CD4-positive, alpha-beta T cell treated with Interleukin-1 beta for 1 hour (primary cell): Measurements from ENCODE around the gene OVAAL.

Source experiments
- DNase-seq, 2 donors: peaks; one replicate each; pipeline ENCODE4 v3.0.0-alpha.2; 2020 to 2022

The OVAAL gene

DNA sequence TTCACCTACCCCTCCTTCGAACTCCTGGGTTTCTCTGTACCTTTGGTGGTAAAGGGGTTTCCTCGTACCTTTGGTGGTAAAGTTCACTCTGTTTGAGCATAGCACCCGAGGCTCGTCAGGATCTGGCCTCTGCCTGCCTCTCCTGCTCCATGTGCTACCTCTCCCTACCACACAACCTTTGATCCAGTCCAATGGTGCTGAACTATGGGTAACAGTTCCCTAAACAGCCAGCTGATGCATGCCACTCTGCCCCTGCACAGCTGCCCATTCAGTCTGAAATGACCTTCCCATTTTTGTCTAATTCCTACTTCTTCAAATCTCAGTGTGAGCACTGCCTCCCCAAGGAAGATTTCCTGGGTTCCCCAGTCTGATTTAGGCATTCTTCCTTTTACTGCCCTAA lies 14.0 kb downstream of the OVAAL start:
- no peak for DNase-seq

DNA sequence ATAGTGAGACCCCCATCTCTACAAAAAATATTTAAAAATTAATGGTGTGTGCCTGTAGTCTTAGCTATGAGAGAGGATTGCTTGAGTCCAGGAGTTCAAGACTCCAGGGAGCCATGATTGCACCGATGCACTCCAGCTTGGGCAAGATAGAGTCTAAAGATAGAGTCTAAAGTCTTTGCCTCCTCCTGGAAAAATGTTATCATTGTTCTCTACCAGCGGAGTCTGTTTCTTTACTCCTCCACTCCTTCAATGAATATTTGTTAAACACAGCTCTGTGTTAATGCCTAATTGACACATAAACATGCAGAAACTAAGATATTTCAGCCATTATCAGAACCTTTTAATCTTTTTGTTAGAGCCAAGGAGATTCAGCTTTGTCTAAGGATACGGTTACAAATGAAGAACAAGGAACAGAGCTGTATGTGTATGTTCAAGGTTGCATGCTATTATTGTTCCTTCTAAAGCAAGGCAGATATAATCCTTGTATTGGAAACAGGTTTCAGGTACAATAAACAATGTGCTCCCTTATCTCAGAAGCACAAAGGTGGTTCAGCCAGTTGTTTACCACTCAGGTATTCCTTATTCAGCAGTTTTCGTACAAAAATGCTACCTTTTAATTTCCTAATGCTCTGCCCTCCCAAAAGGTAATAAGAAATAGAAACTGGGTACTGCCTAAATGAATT lies 15.4 kb downstream of the OVAAL start:
- no peak for DNase-seq

DNA sequence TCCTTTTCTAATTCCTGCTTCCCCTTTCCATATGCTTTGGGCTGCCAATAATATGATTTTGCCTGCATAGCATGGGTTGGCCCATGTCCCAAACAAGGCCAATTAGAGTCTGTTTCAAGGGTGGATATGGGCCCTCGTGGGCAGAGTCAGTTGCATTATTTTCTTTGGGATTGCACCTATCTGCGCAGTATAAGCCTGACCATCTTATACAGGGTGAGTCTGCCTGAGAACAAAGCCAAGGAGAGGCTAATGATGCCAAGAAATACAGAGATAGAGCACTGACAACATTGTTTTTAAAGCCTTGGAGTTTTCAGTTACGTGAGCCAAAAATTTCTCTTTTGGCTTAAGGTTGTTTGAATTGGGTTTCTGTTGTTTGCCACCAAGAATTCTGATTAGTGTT lies 18.6 kb downstream of the OVAAL start:
- no peak for DNase-seq

DNA sequence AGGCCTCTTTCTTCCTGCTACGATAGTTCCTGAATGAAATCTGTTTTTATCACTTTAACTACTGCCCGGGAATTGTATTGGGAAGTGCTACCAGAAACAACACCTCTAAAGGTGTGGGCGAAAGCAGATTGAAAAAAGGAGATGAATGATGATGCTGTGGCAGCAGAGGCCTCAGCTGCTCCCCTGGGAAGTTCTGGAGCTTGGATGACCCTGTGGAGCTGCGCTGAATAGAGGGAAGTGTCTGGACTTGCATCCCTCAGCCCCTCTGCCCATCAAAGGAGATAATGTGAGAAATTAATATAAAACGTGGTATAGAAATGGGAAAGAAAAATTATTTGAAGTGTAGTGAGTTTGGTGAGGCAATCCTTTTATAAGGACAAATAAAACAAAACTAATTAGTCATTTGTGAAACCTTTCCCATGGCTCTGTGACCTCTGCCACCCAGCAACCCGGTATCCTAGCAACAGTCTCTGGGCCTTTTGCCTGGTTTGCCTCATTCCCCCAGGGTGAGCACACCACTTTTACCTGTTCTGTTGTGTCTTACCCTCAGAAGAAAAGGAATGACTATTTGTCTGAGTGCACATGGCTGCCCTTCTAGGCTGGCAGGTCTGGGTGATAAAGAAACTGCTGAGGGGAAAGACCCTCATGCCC lies 21.3 kb downstream of the OVAAL start:
- no peak for DNase-seq

DNA sequence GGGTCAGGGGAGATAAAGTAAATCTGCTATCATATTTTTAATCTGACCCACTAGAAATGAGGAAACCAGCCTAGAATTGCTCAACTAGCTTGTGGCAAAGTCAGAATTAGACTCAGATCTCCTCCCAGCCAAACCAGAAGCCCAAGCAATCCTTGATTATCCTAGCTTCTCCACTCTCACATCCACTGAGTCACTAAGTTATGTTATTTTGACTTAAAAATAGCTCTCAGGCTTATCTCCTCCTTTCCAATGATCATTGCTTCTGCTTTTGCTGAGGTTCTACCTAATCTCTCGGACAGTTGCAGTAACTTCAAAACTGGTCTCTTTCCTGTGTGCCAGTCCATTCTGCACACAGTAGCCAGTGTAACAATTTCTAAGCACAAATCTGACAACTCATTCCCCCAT lies 22.9 kb downstream of the OVAAL start:
- no peak for DNase-seq

DNA sequence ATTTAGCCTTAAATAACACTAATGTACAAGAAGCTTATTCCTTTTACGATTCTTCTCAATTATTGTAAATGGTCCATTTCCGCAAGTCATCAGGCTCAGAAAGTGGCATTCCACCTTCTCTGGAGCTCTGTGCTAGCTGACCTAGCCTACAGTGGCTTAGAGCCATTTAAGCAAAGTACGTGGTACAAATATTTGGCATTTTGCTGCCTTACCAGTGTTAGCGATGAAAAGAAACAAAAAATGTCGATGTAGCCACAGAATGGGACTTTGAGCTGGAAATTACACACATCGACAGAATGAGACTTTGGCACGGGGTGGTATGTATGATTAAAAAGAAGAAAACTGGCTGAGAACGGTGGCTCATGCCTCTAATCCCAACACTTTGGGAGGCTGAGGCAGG lies 26.1 kb downstream of the OVAAL start:
- no peak for DNase-seq

DNA sequence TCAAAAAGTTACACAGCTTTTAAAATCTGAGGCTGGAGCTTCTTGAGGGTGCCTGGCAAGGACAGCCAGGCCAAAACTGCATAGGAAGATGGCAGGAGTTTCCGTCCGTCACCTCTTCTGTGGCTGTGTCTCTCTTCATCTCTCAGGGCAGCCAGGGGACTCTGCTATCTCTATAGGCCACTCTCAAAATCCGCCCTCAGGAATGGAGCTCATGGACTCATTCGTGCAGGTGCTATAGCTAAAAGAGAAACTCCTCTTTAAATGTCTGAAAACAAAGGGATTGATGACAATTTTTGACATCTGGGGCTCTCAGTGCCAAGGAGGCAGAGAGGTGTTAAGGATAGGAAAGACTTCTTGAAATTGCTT lies 27.2 kb downstream of the OVAAL start:
- no peak for DNase-seq

DNA sequence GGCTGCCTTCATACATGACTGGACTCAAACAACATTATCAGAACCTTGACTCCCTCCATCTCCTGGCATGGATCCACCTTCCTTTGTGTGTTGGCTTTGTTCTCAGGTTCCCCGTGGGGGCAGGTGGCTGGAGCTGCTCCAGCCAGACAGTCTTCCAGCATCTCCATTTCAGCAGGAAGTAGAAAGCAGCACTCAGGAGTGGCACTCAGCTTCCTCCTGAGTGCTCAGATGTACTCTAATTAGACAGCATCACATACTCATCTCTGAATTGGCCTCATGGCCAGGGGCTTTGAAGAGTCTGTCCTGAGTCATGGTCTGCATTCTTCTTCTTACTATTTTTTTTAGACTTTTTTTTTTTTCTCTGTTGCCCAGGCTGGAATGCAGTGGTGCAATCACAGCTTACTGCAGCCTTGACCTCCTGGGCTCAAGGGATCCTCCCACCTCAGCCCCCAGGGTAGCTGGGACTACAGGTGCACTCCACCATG lies 27.9 kb downstream of the OVAAL start:
- no peak for DNase-seq

DNA sequence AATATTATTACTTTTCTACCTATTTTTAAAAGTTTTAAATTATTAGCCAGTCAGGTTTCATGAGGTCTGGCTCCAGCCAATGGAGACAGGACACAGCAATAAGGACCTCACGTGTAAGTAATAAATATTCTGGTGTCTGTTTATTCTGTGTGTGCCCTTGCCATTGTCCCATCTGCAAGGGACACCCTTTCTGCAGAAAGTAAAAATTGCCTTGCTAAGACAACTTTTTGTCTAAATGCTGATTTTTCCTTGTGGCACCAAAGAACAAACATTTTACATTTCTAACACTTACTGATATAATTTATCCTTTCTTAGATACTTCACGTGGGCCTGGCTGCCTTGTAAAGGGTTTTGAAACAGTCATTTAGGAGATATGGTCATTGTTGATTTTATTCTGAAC lies 29.4 kb downstream of the OVAAL start:
- DNase-seq = no peak

DNA sequence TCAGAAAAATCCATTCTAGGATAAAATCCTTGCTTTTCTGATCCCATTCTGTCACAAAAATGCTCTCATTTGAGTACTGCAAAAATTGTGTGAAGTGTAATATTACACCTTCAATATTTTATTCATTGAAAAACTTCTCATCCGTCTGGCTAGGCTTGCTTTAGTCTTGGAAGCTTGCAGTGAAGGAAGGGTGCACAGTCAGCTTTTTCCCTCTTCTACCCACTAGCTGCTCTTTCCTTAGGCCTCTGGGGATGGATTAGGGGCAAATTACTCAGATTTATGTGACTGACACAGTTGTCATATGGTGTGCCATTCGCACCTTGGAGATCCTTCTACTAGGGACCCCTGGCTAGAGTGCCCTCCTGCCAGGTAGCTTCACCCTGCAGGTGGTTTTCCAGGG lies 32.1 kb downstream of the OVAAL start:
- no peak for DNase-seq

DNA sequence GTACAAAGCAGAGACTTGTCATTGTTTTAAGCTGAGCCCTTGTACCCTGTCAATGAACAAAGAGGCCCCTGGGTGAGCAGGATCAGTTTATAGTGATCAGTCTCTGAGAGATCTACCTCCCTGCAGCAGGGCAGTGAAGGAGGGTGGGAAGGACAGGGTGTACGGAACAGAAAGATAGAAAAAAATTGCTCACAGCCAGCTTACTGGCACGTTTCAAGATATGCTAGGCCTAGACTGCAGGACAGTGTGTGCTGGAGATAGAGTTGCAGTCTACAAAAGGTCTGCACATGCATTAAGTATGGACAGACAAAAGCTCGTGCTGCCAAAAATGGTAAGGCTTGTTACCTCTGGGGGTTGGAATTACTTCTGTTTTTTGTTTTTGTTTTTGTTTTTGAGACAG lies 34.6 kb downstream of the OVAAL start:
- no peak for DNase-seq

DNA sequence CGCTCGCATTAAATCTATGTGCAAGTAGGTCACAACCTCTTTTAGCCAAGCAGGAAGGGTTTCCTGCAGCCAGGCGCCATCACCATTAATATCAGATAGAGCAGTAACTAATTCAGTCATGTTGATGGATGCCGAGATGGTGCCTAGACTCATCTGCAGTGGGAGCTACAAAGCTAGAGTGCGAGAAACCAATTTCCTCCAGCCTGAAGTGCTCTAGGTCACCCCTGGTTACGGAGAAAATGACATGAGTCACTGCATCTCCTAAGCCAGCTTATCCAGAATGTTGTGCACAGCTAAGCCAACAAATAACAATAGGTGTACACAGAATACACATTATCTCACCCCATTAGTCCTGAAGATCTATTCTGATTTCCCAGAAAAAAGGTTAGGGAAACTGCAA lies 36.0 kb downstream of the OVAAL start:
- no peak for DNase-seq

DNA sequence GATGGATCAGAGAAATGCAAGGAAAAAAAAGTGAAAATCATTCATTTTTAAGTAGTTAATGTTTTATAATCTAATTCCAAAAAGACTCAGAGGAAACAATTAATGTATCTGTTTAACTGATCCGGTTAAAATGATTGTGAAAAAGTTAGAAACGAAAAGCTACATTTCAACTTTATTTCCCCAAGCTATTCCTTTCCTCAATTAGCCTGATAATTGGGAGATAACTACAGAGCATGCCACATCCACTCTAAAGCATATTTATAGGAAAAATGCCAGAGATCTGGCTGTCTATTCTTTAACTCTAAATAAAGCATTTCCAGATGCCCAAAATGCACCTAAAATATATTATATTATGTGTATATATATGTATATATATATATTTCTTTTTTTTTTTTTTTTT lies 37.2 kb downstream of the OVAAL start:
- no peak for DNase-seq

DNA sequence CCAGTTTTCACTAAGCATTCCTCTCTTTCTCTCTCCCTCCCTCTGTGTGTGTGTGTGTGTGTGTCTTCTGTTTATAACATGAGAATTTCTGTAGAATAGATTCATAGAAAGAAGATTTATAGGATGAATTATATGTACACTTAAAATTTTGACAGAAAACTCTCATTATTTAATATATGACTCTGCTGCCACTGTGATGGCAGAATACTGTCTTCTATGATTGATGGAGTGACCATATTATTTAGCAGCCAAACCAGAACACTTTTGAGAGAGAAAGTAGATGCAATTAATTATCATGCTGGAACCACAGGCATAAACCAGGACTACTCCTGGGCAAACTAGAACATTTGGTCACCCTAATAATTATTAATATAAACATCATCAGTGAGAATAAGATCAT lies 38.8 kb downstream of the OVAAL start:
- no peak for DNase-seq

DNA sequence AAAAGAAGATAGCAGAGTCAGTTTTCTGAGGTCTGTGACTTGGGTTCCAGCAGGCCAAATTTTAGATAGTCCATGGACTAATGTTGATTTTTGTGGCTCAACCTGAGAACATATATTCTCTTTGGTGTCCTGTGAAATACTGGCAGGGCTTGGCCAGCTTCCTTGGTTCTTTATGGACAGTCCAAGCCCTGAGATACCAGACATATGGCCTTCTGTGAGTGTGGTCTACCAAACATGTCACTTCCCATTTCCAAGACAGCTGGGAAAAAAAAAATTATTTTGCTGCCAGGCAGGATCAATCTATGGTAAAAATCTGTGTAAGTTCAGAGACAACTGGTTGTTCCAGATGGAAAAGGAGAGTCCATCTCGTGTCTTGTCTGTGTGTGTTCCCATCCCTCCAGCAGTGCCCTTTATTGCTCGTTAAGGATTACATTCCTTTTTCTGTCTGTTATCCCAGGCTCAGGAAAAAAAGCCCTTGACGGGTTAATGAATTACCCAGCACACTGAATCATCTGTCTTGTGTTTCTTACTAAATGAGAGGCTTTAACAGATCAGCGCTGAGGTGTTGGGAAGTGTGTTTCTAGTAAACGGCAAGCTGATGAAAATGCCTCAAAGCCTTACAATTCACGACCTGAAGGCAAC lies 39.7 kb downstream of the OVAAL start:
- DNase-seq = no peak

DNA sequence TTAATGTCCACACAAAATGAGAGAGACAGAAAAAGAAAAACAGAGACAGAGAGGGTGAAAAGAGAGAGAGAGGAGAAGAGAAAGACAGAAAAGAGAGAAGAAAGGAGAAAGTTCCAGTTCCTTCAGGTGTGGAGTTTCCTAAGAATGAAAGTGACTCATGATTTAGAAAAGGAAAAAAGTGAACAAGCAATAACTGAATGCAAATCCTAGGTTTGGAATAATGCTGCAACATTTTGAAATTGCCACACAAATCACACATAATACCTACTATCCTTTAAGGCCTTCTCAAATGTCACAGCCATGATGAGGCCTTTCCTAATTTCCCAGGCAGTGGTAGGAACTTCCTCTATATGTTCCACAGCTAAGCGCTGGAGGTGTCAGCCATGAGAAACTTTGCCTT lies 41.6 kb downstream of the OVAAL start:
- DNase-seq = no peak

DNA sequence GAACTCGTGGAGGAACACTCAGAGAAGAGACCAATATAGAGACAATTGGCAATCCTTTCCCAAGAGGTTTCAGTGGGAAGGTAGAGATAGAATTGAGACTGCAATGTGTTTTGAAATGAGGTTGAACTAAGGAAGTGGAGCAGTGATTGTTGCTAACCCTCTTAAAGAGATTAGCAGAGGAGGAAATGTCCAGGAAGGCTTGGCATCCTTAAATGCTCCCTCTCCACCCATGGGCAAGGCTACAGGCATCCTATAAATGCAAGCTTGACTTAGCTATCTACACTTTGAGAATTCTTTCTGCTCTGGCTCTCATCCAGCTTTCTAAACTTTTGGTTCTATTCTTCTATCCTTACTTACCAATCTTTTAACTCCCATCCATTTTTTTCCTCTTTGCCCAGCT lies 42.7 kb downstream of the OVAAL start:
- DNase-seq = no peak

DNA sequence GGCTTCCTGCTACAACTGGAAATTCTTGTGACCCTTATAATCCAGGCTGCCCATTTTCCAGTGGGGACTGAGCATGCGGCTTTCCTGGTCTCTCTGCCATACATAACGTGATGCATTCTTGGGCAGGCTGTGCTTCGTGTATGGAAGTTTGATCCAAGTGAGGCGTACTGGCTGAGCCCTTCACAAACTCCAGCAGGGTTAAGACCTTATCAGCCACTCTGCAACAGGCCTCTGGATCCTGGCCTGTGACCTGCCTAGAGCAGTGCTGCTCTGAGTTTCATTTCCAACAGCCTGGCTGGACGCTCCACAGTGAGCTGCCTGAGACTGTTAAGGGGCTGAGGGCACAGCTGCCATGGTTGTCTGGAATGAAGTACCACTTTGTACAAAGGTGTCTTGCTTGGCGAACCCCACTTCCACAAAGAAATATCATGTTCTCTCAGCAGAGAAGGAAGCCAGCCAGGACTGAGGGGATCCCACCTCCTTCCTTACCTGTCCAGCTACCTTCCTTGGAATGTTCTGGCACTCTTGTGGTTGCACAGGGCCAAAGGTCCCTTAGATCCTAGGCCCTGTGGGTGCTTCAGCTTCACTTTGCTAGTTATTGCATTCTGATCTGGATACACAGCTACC lies 44.6 kb downstream of the OVAAL start:
- no peak for DNase-seq

DNA sequence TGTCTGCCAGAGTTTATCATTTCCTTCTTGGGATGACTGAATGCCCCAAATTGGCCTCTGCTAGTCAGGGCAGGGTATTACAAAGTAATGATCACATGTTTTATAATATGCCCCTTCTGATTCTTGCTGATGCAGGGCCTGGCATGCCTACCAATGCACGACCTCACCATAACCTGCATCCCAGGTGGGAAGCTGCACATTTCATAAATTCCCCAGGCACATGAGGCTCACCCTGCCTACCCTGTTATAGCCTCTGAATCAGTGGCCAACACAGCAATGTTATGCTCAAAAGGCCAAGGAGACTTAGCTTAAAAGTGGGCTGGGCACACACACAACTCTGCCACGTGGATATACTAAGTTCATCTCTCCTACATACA lies 45.1 kb downstream of the OVAAL start:
- no peak for DNase-seq

DNA sequence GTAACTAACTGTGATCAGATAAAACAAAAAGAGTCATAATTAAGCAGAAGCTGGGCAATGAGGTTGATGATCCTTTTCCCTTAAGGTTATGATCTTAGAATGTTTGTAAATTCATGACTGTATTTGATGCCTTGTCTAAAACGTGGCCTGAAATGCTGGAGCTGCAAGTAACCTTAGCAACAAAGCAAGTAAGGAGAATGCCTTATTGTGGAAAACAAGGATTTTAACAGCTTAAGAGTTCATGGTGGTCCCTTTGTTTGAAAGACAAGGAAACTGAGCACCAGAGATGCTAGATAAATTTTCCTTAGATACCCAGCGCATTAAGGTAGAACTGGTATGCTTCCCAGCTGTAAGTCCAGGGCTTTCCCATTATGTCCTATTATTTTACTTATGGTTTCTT lies 47.4 kb downstream of the OVAAL start:
- no peak for DNase-seq

DNA sequence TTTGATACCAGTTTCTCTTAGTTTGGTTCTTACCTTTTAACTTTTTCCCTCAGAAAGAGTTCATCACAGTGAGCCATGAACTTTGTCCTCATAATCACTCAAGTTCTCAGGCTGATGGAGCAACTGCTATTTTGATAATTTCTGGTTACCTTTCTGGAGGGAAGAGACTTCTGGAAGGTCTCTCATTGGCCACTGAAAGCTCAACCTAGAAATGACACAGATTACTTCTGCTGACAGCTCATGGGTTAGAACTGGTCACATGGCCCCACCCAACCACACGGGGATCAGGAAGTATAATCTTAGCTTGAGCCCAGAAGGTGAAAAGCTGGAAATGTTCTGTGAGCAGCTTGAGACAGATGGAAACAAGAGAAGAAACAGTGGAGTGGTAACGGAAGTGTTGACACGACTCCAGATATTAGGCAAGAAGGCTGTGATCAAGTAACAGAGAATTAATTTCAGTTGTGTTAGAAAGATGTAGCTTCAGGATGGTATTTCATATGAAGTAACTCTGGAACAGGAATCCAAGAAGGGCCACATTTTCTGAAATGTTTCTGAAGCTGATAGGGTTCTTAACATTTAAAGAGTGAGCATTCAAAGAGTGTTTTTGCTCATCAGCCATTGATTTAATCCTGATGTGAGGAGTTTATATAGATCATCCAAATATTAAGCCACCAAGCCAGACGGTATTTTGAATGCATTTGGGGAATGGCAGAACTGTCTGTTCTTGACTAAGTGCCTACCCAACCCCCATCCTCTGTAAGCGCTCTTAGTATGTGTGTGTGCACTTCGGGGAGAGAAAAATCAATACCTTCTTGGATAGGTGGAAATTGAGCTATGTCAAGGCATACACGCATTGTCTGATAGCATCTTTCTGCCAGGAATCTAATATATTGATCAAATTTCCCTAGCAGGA lies 51.1 kb downstream of the OVAAL start:
- DNase-seq = no peak

DNA sequence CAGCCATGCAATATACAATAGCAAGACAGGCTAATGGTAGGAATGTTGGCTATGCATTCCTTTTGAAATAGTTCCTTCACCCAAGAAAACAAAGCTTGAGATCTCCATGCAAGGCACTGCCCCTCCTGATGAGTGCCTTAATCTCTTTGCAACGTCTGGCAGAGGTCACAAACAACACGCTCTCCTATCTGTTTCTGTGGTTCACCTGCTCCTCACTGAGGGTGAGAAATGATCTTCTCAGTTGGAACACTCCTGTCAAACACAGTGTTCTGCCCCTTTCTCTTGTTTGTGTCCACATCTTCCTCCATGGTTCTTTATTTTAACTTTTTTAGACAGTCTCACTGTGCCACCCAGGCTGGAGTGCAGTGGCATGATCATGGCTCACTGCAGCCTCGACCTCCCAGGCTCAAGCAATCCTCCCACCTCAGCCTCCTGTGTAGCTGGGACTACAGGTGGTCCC lies 51.8 kb downstream of the OVAAL start:
- no peak for DNase-seq
